ENCODE measurements around the gene PHLDA2. TPM values are rescaled to one million over a fixed set of nuclear protein-coding genes. Genes with fewer than 3 reads are reported as not detected.

Gene PHLDA2
- total RNA-seq, 1 experiment from 2014 or later = 101 TPM

Other genes starting within 250 kb of the PHLDA2 start
- gene KCNQ1OT1, start 229.4 kb downstream of the PHLDA2 start, total RNA-seq (2014; rRNA removed) = 1.5 and 1.7 TPM in 2 replicates
- gene CDKN1C, start 43.6 kb downstream of the PHLDA2 start, total RNA-seq (2014; rRNA removed) = 12.0 and 12.9 TPM in 2 replicates
- gene NAP1L4, start 62.9 kb upstream of the PHLDA2 start, total RNA-seq (2014; rRNA removed) = 115 and 160 TPM in 2 replicates
- gene CARS1, start 128.0 kb upstream of the PHLDA2 start, total RNA-seq (2014; rRNA removed) = 39.7 and 43.7 TPM in 2 replicates
- gene OSBPL5, start 235.9 kb upstream of the PHLDA2 start, total RNA-seq (2014; rRNA removed) = 51.4 and 51.5 TPM in 2 replicates